IPS-15b (cell line): Measurements from ENCODE around the gene EIF2B1.
A peak's percentile ranks its signal among the peaks of the same experiment; 100 is the strongest.
"Not testable (repeated sequence)": the region's sequence is repeated elsewhere in the genome, so short reads cannot be mapped to it uniquely, and the experiment has no call there.

Experiments used
- H3K27me3 ChIP-seq: one replicate; pipeline ENCODE4 v1.6.1; 2013; ENCODE audit warnings: low read length; ENCODE audit not compliant: control insufficient read depth, insufficient read depth
- H3K36me3 ChIP-seq: one replicate; pipeline ENCODE4 v1.6.1; 2013; ENCODE audit warnings: low read length; ENCODE audit not compliant: control insufficient read depth, insufficient read depth
- H3K4me1 ChIP-seq: one replicate; pipeline ENCODE4 v1.6.1; 2013; ENCODE audit warnings: mild to moderate bottlenecking, low read length; ENCODE audit not compliant: control insufficient read depth, insufficient read depth
- H3K4me3 ChIP-seq: one replicate; pipeline ENCODE4 v1.5.1; 2013; ENCODE audit warnings: low read depth, low read length
- H3K9ac ChIP-seq: one replicate; pipeline ENCODE4 v1.6.1; 2013; ENCODE audit warnings: low read depth, mild to moderate bottlenecking, low read length
- H3K9me3 ChIP-seq: one replicate; pipeline ENCODE4 v1.6.1; 2013; ENCODE audit warnings: mild to moderate bottlenecking, low read length; ENCODE audit not compliant: control insufficient read depth, insufficient read depth

Gene EIF2B1

GRCh38 chr12:123591702-123592481 is 41.6 kb downstream of the EIF2B1 start:
- Histone ChIP-seq H3K9ac (no peak overlapping the region), H3K4me3 (no peak overlapping the region), H3K27me3 (no peaks in the 10 kb centered on the region), H3K9me3 (no peaks in the 10 kb centered on the region), H3K4me1 (no peaks in the 10 kb centered on the region), H3K36me3 (peaks cover 17% of the 10 kb centered on the region)

- H3K4me3 ChIP-seq = no peak overlapping the region
- no peak overlapping the region for H3K9ac ChIP-seq
- no peaks in the 10 kb centered on the region for H3K27me3 ChIP-seq
- H3K36me3 ChIP-seq = no peaks in the 10 kb centered on the region
- no peaks in the 10 kb centered on the region for H3K9me3 ChIP-seq
- peaks cover 5% of the 10 kb centered on the region for H3K4me1 ChIP-seq
Observed at GRCh38 chr12:123580772-123581171, 52.7 kb downstream of the EIF2B1 start.

- H3K4me1 ChIP-seq, H3K9me3 ChIP-seq, H3K9ac ChIP-seq, H3K27me3 ChIP-seq, H3K36me3 ChIP-seq, H3K4me3 ChIP-seq: not testable (repeated sequence)
Observed at GRCh38 chr12:123578829-123579228, 54.7 kb downstream of the EIF2B1 start.

DNA sequence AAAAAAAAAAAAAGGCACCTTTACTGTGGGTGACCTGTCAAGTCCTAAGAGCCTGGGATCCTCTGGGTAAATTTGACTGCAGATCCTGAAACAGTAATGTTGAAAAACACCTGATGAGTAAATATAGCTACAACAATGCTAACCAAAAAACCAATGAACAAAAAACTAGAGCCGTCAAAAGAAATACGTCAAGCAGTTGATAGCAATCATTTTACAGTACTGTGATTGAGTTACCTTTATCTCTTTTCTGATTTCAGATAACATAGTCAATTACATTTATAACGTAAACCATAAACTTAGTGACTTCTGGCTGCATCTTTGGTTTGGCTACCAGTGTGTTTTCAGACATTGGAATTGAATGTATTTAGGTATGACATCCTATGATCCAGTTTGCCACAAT is 55.2 kb downstream of the EIF2B1 start:
- Histone ChIP-seq H3K9me3 (no peaks in the 10 kb centered on the region), H3K4me3 (no peak overlapping the region), H3K9ac (no peak overlapping the region), H3K36me3 (no peaks in the 10 kb centered on the region), H3K27me3 (no peaks in the 10 kb centered on the region), H3K4me1 (peaks cover 2% of the 10 kb centered on the region)

- Histone ChIP-seq H3K9ac (no peak overlapping the region), H3K27me3 (no peaks in the 10 kb centered on the region), H3K4me1 (peaks cover 2% of the 10 kb centered on the region), H3K9me3 (no peaks in the 10 kb centered on the region), H3K36me3 (no peaks in the 10 kb centered on the region), H3K4me3 (no peak overlapping the region)
Observed at GRCh38 chr12:123576611-123577010, 56.9 kb downstream of the EIF2B1 start.

DNA sequence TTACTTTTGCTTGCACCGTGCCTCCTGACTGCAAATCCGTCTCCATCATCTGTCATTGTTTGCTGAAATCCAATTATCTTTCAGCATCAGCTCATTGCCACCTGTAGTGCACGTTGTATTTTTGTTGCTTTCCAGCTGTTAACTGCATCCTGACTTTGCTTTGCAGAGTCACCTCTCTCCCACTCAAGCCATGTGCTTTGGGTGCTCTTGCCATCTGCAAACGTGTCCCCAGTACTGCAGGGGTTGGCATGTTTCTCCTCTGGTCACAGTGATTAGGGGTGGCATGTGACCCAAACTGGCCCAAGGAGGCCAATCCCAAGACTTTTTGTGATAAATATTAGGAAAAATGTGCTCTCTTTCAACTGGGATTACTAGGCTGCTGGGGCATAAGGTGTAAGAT is 59.6 kb downstream of the EIF2B1 start:
- Histone ChIP-seq H3K27me3 (no peaks in the 10 kb centered on the region), H3K9me3 (no peaks in the 10 kb centered on the region), H3K4me3 (no peak overlapping the region), H3K9ac (no peak overlapping the region), H3K4me1 (no peaks in the 10 kb centered on the region), H3K36me3 (no peaks in the 10 kb centered on the region)

GRCh38 chr12:123572391-123572790 is 61.1 kb downstream of the EIF2B1 start:
- no peaks in the 10 kb centered on the region for H3K4me1 ChIP-seq
- no peak overlapping the region for H3K4me3 ChIP-seq
- no peaks in the 10 kb centered on the region for H3K9me3 ChIP-seq

DNA sequence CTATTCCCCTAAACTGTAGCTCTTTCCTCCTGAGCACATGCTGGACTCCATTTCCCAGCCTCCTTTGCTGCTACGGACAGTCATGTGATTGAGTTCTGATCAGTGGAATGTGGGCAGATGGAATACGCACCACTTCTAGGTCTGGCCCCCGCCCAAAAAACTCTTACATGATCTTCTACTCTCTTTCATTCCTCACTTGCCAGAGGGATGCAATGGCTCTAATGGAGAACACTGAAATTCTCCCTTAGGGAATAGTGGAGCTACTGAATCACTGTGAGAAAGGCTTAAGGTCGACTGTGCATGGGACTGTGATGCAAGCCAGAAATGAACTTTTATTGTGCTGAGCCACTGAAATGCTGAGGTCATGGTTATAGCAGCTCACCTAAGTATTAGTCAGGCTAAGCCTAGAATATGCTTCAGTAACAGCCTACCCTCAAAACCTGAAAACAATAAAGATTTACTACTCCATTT is 62.1 kb downstream of the EIF2B1 start:
- H3K27me3 ChIP-seq = no peaks in the 10 kb centered on the region
- no peaks in the 10 kb centered on the region for H3K9me3 ChIP-seq
- peak overlapping the region; percentile 20 for H3K4me3 ChIP-seq
- H3K36me3 ChIP-seq = no peaks in the 10 kb centered on the region
- no peak overlapping the region for H3K9ac ChIP-seq
- no peaks in the 10 kb centered on the region for H3K4me1 ChIP-seq

More at GRCh38 chr12:123572391-123572790, 61.1 kb downstream of the EIF2B1 start:
- no peaks in the 10 kb centered on the region for H3K27me3 ChIP-seq
- H3K9ac ChIP-seq = no peak overlapping the region
- H3K36me3 ChIP-seq = no peaks in the 10 kb centered on the region
